GM19193 (cell line): ENCODE data around the gene NCAN.

Experiments used
- POLR2A ChIP-seq: IDR thresholded peaks from 4 replicates; pipeline ENCODE4 v1.6.1; 2011; ENCODE audit not compliant: insufficient read depth, insufficient read length; ENCODE audit errors: extremely low read depth

NCAN gene

GRCh38 chr19:19260417-19261214, 48.9 kb downstream of the NCAN start:
- TF ChIP-seq POLR2A = no peak

- no peak for TF ChIP-seq POLR2A
Observed at GRCh38 chr19:19261350-19262189, 49.8 kb downstream of the NCAN start.

DNA sequence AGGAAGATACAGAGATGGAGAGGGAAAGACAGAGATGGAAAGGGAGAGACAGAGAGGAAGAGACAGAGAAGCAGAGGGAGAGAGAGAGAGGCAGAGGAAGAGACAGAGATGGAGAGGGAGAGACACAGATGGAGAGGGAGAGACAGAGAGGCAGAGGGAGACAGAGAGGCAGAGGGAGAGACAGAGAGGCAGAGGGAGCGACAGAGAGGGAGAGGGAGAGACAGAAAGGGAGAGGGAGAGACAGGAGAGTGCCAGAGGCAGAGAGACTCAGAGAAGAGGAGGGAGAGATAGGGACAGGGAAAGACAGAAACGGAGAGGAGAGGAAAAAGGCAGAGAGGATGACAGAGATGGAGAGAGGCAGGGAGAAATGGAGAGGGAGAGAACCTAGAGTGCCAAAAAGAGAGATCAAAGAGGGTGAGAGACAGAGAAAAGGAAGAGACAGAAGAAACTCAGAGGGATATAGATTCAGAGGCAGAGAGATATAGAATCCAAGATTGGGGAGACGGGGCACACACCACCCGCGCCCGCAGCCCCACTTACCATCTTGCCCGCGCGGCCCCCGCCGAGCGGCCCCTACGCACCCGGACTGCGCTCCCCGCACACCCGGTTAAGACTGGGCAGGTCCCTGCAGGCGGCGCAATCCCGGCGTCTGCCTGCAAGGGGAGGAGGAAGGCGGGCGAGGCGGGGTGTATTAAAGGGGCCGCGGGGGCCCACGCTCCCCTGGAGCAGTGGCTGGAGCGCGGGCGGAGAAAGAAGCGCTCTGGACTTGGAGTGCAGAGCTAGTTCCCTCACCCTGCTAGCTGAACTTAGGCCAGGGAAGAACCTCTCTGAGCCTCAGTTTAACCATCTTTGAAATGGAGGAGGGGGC, 50.7 kb downstream of the NCAN start:
- no peak for TF ChIP-seq POLR2A

DNA sequence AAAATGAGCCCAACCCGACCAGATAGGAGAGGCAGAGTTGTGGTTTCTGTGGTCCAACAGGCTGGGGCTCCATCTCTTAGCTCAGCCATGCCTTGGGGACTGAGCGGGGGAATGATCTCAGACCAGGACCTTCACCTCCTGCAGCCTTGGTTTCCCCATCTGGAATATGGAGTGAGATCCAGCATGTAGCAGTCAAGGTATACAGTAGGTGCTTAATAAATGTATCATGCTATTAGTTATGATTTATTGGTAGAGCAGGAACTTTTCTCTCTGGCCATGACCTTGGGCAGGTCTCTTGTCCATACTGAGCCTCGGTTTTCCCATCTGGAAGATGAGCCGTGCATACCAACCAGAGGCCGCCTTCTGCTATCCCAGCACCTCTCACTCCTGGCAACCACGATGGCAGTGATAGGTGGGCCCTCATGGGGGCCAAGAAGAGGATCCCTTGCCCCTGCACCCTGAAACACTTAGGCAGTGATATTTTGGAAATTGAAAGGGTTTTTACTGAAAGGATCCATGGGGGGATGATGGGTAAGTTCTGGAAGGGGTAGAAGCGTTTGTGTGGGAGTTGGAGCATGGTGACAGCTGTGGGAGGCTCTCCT, 52.2 kb downstream of the NCAN start:
- TF ChIP-seq POLR2A = no peak

GRCh38 chr19:19267305-19267704, 55.5 kb downstream of the NCAN start:
- TF ChIP-seq POLR2A = no peak

GRCh38 chr19:19268453-19269385, 57.0 kb downstream of the NCAN start:
- TF ChIP-seq POLR2A = no peak

GRCh38 chr19:19269952-19270694, 58.4 kb downstream of the NCAN start:
- no peak for TF ChIP-seq POLR2A

DNA sequence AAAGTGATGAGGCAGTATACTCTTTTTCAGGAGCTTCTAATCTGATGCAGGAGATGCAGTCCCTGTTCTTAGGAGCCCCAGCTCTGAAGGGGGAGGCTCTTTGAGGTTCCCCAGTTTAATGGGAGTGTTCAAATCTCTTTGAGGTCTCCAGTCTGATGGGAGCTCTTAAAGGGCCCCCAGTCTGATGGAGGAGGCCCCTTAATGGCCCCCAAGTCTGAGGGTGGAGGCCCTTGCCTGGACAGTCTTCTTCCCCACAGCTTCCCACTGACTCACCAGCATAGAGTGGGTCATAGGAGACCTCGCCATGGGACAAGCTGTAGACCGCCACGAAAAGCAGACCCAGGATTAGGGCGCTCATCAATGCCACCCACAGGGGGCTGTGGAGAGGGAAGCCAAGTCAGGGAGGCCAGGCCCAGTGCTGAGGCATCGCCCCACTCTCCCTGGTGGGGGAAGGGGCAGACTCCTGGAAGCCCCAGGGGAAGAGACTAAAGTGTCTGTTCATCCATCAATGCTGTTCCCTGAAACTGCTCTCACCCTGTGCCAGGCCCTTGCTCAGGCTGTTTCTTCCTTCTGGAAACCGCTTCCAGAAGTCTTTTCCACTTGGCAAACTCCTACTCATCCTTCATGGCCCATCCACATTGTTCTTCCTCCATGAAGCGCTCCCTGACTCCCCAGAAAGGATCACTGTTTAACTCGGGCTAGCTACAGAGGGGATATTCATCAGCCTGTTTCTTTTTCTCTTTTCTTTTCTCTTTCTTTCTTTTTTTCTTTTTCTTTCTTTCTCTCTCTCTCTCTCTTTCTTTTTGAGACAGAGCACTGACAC, 59.2 kb downstream of the NCAN start:
- no peak for TF ChIP-seq POLR2A

GRCh38 chr19:19271828-19272599, 60.3 kb downstream of the NCAN start:
- no peak for TF ChIP-seq POLR2A

DNA sequence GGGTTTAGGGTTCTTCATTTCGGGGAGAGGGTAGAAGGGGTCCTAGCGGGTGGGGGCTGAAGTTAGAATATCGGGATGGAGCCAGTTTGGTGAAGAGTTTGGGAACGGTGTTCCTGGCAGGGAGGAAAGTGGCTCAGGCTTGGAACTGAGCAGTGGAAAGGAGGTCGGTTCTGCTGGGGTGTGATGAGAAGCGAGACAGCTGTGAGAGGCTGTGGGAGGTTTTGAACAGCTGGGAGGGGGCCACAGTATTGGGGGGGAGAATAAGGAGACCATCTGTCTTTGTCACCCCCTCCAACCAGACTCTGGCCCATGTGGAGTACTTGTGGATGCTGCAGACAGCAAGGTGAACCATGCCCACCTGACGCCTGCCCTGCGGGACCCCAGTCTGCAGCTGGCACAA, 62.4 kb downstream of the NCAN start:
- TF ChIP-seq POLR2A = no peak
